Liver (tissue), 9 donors: Measurements from ENCODE around the gene GLI3. TPM values are rescaled to one million over a fixed set of nuclear protein-coding genes. Genes with fewer than 3 reads are reported as not detected.

Experiments used
- DNase-seq: peaks from one replicate; pipeline ENCODE4 v3.0.0-alpha.2; 2017; ENCODE audit warnings: low spot score
- H3K27ac ChIP-seq, 2 donors: one replicate each; pipeline ENCODE4 v1.7.0; 2013; ENCODE audit warnings: inconsistent platforms in 2 of 2, low read length in 2 of 2, control low read depth in 1 of 2, low read depth in 1 of 2, mild to moderate bottlenecking in 1 of 2
- H3K27me3 ChIP-seq, 4 donors: one replicate each; pipeline versions ENCODE4 v1.6.1 to v1.7.0; 2013; ENCODE audit warnings: low read length in 3 of 4, inconsistent platforms in 1 of 4, mild to moderate bottlenecking in 1 of 4, moderate library complexity in 1 of 4; ENCODE audit not compliant: control insufficient read depth in 4 of 4, insufficient read depth in 4 of 4
- H3K36me3 ChIP-seq, 4 donors: one replicate each; pipeline versions ENCODE4 v1.6.1 to v1.7.0; 2013; ENCODE audit warnings: low read length in 3 of 4, mild to moderate bottlenecking in 3 of 4, low read depth in 1 of 4, moderate library complexity in 1 of 4; ENCODE audit not compliant: control insufficient read depth in 4 of 4, insufficient read depth in 3 of 4
- H3K4me1 ChIP-seq, 4 donors: one replicate each; pipeline versions ENCODE4 v1.6.1 to v1.7.0; 2013; ENCODE audit warnings: low read length in 3 of 4, mild to moderate bottlenecking in 3 of 4, moderate library complexity in 1 of 4; ENCODE audit not compliant: control insufficient read depth in 4 of 4, insufficient read depth in 4 of 4
- H3K4me3 ChIP-seq, 3 donors: one replicate each; pipeline versions ENCODE4 v1.6.1 to v1.7.0; 2013; ENCODE audit warnings: low read length in 3 of 3, control low read depth in 1 of 3, low read depth in 1 of 3, mild to moderate bottlenecking in 1 of 3
- H3K9ac ChIP-seq, 2 donors: one replicate each; pipeline ENCODE4 v1.7.0; 2013; ENCODE audit warnings: low read length in 2 of 2, mild to moderate bottlenecking in 2 of 2, moderate library complexity in 2 of 2, control low read depth in 1 of 2, low read depth in 1 of 2
- H3K9me3 ChIP-seq, 4 donors: one replicate each; pipeline versions ENCODE4 v1.6.1 to v1.7.0; 2013; ENCODE audit warnings: low read length in 3 of 4; ENCODE audit not compliant: control insufficient read depth in 4 of 4
- ATF3 ChIP-seq: IDR thresholded peaks from 2 replicates; pipeline ENCODE4 v1.6.1; 2016; ENCODE audit warnings: antibody characterized with exemption
- CTCF ChIP-seq: fragments of 150-350 bp; IDR thresholded peaks from 2 replicates; pipeline ENCODE4 v1.5.1; 2017; ENCODE audit warnings: improper control_type of control experiment, low read depth, low read length; ENCODE audit not compliant: missing input control
- EGR1 ChIP-seq, 2 donors: IDR thresholded peaks; 2 replicates each; pipeline ENCODE4 v1.6.1; 2016 to 2018; ENCODE audit warnings: antibody characterized with exemption in 2 of 2, low read depth in 2 of 2
- FOXA1 ChIP-seq: IDR thresholded peaks from 2 replicates; pipeline ENCODE4 v1.6.1; 2016; ENCODE audit warnings: antibody characterized with exemption
- FOXA2 ChIP-seq: IDR thresholded peaks from 2 replicates; pipeline ENCODE4 v1.6.1; 2016; ENCODE audit warnings: antibody characterized with exemption
- GABPA ChIP-seq, 2 donors: IDR thresholded peaks in 1 of 2; conservative IDR thresholded peaks in 1 of 2; 2 replicates each; pipeline ENCODE4 v1.6.1; 2016; ENCODE audit warnings: antibody characterized with exemption in 2 of 2, mild to moderate bottlenecking in 1 of 2, moderate library complexity in 1 of 2
- HNF4A ChIP-seq, 2 donors: conservative IDR thresholded peaks; 2 replicates each; pipeline ENCODE4 v1.6.1; 2016; ENCODE audit warnings: antibody characterized with exemption in 2 of 2, mild to moderate bottlenecking in 2 of 2
- HNF4G ChIP-seq: IDR thresholded peaks from 2 replicates; pipeline ENCODE4 v1.6.1; 2016; ENCODE audit warnings: antibody characterized with exemption
- JUND ChIP-seq, 2 donors: IDR thresholded peaks; 2 replicates each; pipeline ENCODE4 v1.6.1; 2016; ENCODE audit warnings: antibody characterized with exemption in 2 of 2
- NR2F2 ChIP-seq: IDR thresholded peaks from 2 replicates; pipeline ENCODE4 v1.6.1; 2016; ENCODE audit warnings: antibody characterized with exemption
- RAD21 ChIP-seq, 2 donors: IDR thresholded peaks; 2 replicates each; pipeline ENCODE4 v1.6.1; 2016; ENCODE audit warnings: antibody characterized with exemption in 2 of 2, mild to moderate bottlenecking in 2 of 2
- RXRA ChIP-seq, 2 donors: IDR thresholded peaks; 2 replicates each; pipeline ENCODE4 v1.6.1; 2017 to 2018; ENCODE audit warnings: antibody characterized with exemption in 2 of 2, mild to moderate bottlenecking in 1 of 2
- SP1 ChIP-seq: IDR thresholded peaks from 2 replicates; pipeline ENCODE4 v1.6.1; 2018; ENCODE audit warnings: antibody characterized with exemption, mild to moderate bottlenecking
- TAF1 ChIP-seq: conservative IDR thresholded peaks from 2 replicates; pipeline ENCODE4 v1.6.1; 2016; ENCODE audit warnings: antibody characterized with exemption, mild to moderate bottlenecking
- YY1 ChIP-seq: IDR thresholded peaks from 2 replicates; pipeline ENCODE4 v1.6.1; 2016; ENCODE audit warnings: antibody characterized with exemption, mild to moderate bottlenecking
- whole genome bisulfite sequencing: extraction: QIAGEN DNeasy Blood & Tissue Kit; methylation state at CpG from one replicate; pipeline ENCODE4 v1.1.7; 2013; 5-methylcytosine and 5-hydroxymethylcytosine counted together
- polyA plus RNA-seq, 2 donors: library from polyadenylated mRNA; stranded (reverse) in 1 of 2; unstranded in 1 of 2; fragments of 200-250 nt in 1 of 2; fragments of >200 nt in 1 of 2; fragmentation: Nextera tagmentation in 1 of 2; extraction: Ambion mirVana in 1 of 2; gene quantifications; one replicate each; pipeline versions ENCODE4 v1.2.1 to v1.2.3, GENCODE V29; 2013 to 2015
- total RNA-seq, 2 donors: library from RNA; depleted of rRNA; stranded (reverse); fragments of >200 nt; gene quantifications; one replicate each; pipeline ENCODE4 v1.2.3, GENCODE V29; 2014
- TF ChIP-seq, protein P1 (sequence below): IDR thresholded peaks from 2 replicates; pipeline ENCODE4 v1.6.1; 2016; ENCODE audit warnings: antibody characterized with exemption
- TF ChIP-seq, protein P2 (sequence below): IDR thresholded peaks from 2 replicates; pipeline ENCODE4 v1.6.1; 2016; ENCODE audit warnings: antibody characterized with exemption
- TF ChIP-seq, protein P3 (sequence below): IDR thresholded peaks from 2 replicates; pipeline ENCODE4 v1.6.1; 2016; ENCODE audit warnings: antibody characterized with exemption, mild to moderate bottlenecking
- donor health status: healthy.
- donor health status: healthy.
- donor health status: healthy.
- donor health status: healthy.
- donor health status: healthy.

GLI3 gene
- total and polyA plus RNA-seq, 4 donors: 0.09 to 0.42 (median 0.26) TPM

GRCh38 chr7:41969561-41970105, 267.4 kb downstream of the GLI3 start:
- no peaks in the 10 kb centered on the region for H3K4me1 ChIP-seq
- no peak for DNase-seq
- H3K27ac ChIP-seq: no peak overlapping the region
- H3K9me3 ChIP-seq: no peaks in the 10 kb centered on the region
- no peak overlapping the region for H3K9ac ChIP-seq
- no peaks in the 10 kb centered on the region for H3K36me3 ChIP-seq
- 93% methylated on average over 1 of the region's 1 CpG for WGBS
- no peak overlapping the region for H3K4me3 ChIP-seq
- no peaks in the 10 kb centered on the region for H3K27me3 ChIP-seq
- TF ChIP-seq FOXA1 (no peak), HNF4A (conservative IDR thresholded peaks at IDR 0.05) (no peak), RAD21 (IDR thresholded peaks at IDR 0.05) (no peak), JUND (IDR thresholded peaks at IDR 0.05) (no peak), GABPA (IDR thresholded peaks at IDR 0.05 in 1 of 2, conservative IDR thresholded peaks at IDR 0.05 in 1 of 2) (no peak), NR2F2 (no peak), RXRA (IDR thresholded peaks at IDR 0.05) (no peak)
- TF ChIP-seq, protein P1, sequence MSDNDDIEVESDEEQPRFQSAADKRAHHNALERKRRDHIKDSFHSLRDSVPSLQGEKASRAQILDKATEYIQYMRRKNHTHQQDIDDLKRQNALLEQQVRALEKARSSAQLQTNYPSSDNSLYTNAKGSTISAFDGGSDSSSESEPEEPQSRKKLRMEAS: no peak
- TF ChIP-seq, protein P2, sequence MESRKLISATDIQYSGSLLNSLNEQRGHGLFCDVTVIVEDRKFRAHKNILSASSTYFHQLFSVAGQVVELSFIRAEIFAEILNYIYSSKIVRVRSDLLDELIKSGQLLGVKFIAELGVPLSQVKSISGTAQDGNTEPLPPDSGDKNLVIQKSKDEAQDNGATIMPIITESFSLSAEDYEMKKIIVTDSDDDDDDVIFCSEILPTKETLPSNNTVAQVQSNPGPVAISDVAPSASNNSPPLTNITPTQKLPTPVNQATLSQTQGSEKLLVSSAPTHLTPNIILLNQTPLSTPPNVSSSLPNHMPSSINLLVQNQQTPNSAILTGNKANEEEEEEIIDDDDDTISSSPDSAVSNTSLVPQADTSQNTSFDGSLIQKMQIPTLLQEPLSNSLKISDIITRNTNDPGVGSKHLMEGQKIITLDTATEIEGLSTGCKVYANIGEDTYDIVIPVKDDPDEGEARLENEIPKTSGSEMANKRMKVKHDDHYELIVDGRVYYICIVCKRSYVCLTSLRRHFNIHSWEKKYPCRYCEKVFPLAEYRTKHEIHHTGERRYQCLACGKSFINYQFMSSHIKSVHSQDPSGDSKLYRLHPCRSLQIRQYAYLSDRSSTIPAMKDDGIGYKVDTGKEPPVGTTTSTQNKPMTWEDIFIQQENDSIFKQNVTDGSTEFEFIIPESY: no peak
- TF ChIP-seq, protein P3, sequence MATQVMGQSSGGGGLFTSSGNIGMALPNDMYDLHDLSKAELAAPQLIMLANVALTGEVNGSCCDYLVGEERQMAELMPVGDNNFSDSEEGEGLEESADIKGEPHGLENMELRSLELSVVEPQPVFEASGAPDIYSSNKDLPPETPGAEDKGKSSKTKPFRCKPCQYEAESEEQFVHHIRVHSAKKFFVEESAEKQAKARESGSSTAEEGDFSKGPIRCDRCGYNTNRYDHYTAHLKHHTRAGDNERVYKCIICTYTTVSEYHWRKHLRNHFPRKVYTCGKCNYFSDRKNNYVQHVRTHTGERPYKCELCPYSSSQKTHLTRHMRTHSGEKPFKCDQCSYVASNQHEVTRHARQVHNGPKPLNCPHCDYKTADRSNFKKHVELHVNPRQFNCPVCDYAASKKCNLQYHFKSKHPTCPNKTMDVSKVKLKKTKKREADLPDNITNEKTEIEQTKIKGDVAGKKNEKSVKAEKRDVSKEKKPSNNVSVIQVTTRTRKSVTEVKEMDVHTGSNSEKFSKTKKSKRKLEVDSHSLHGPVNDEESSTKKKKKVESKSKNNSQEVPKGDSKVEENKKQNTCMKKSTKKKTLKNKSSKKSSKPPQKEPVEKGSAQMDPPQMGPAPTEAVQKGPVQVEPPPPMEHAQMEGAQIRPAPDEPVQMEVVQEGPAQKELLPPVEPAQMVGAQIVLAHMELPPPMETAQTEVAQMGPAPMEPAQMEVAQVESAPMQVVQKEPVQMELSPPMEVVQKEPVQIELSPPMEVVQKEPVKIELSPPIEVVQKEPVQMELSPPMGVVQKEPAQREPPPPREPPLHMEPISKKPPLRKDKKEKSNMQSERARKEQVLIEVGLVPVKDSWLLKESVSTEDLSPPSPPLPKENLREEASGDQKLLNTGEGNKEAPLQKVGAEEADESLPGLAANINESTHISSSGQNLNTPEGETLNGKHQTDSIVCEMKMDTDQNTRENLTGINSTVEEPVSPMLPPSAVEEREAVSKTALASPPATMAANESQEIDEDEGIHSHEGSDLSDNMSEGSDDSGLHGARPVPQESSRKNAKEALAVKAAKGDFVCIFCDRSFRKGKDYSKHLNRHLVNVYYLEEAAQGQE: no peak

- WGBS: 66% methylated on average over 3 of the region's 3 CpGs
- H3K36me3 ChIP-seq: no peaks in the 10 kb centered on the region
Observed at GRCh38 chr7:41967156-41967555, 269.9 kb downstream of the GLI3 start.

More at GRCh38 chr7:41967156-41967555, 269.9 kb downstream of the GLI3 start:
- no peaks in the 10 kb centered on the region for H3K27me3 ChIP-seq
- no peak for DNase-seq
- no peak overlapping the region for H3K27ac ChIP-seq
- TF ChIP-seq NR2F2 (no peak), TAF1 (no peak), GABPA (IDR thresholded peaks at IDR 0.05 in 1 of 2, conservative IDR thresholded peaks at IDR 0.05 in 1 of 2) (no peak), FOXA2 (no peak), JUND (IDR thresholded peaks at IDR 0.05) (no peak), RAD21 (IDR thresholded peaks at IDR 0.05) (no peak), SP1 (no peak), ATF3 (no peak), HNF4A (conservative IDR thresholded peaks at IDR 0.05) (no peak), FOXA1 (no peak), CTCF (no peak), EGR1 (IDR thresholded peaks at IDR 0.05; ENCODE audit: low read depth in 2 of 2) (no peak), HNF4G (no peak), RXRA (IDR thresholded peaks at IDR 0.05) (no peak), YY1 (no peak)
- TF ChIP-seq, protein P3: no peak
- TF ChIP-seq, protein P2: no peak
- H3K4me3 ChIP-seq: no peak overlapping the region
- H3K9ac ChIP-seq: no peak overlapping the region
- H3K4me1 ChIP-seq: no peaks in the 10 kb centered on the region
- H3K9me3 ChIP-seq: no peaks in the 10 kb centered on the region
